KOPT-K1 (cell line): ENCODE measurements around the gene NAA20.

ENCODE experiments used
- H3K27ac ChIP-seq: fragments of 200-600 bp; sonication (generic); 2 replicates; pipeline ENCODE4 v1.5.1; 2016; ENCODE audit warnings: antibody characterized with exemption, mild to moderate bottlenecking, low read depth, low read length; ENCODE audit not compliant: poor library complexity, severe bottlenecking
- H3K36me3 ChIP-seq: fragments of 200-600 bp; sonication (generic); 2 replicates; pipeline ENCODE4 v1.5.1; 2017; ENCODE audit warnings: antibody characterized with exemption, mild to moderate bottlenecking, low read length, moderate library complexity; ENCODE audit not compliant: insufficient read depth
- H3K9me3 ChIP-seq: fragments of 200-600 bp; sonication (generic); 2 replicates; pipeline ENCODE4 v1.5.1; 2017; ENCODE audit warnings: antibody characterized with exemption, low read length, mild to moderate bottlenecking; ENCODE audit not compliant: insufficient read depth, poor library complexity, severe bottlenecking

The NAA20 gene

GRCh38 chr20:20065361-20065760 lies 48.2 kb downstream of the NAA20 start:
- Histone ChIP-seq H3K36me3 (no peaks in the 10 kb centered on the region), H3K9me3 (no peaks in the 10 kb centered on the region), H3K27ac (no peak overlapping the region)

GRCh38 chr20:20070871-20071726 lies 53.9 kb downstream of the NAA20 start:
- Histone ChIP-seq H3K9me3 (no peaks in the 10 kb centered on the region), H3K36me3 (no peaks in the 10 kb centered on the region), H3K27ac (no peak overlapping the region)

GRCh38 chr20:20073801-20074371 lies 56.7 kb downstream of the NAA20 start:
- no peaks in the 10 kb centered on the region for H3K36me3 ChIP-seq
- no peak overlapping the region for H3K27ac ChIP-seq

GRCh38 chr20:20075032-20075431 lies 57.9 kb downstream of the NAA20 start:
- no peaks in the 10 kb centered on the region for H3K36me3 ChIP-seq
- no peak overlapping the region for H3K27ac ChIP-seq

More at GRCh38 chr20:20073801-20074371, 56.7 kb downstream of the NAA20 start:
- H3K9me3 ChIP-seq, result no peaks in the 10 kb centered on the region

GRCh38 chr20:20076297-20077065 lies 59.3 kb downstream of the NAA20 start:
- Histone ChIP-seq H3K36me3 (no peaks in the 10 kb centered on the region), H3K27ac (no peak overlapping the region), H3K9me3 (no peaks in the 10 kb centered on the region)

More at GRCh38 chr20:20075032-20075431, 57.9 kb downstream of the NAA20 start:
- no peaks in the 10 kb centered on the region for H3K9me3 ChIP-seq

- Histone ChIP-seq H3K9me3 (no peaks in the 10 kb centered on the region), H3K27ac (no peak overlapping the region), H3K36me3 (no peaks in the 10 kb centered on the region)
Measured at GRCh38 chr20:20078041-20078440, 60.9 kb downstream of the NAA20 start.

GRCh38 chr20:20079102-20079784 lies 62.1 kb downstream of the NAA20 start:
- no peaks in the 10 kb centered on the region for H3K36me3 ChIP-seq
- no peaks in the 10 kb centered on the region for H3K9me3 ChIP-seq
- H3K27ac ChIP-seq, result no peak overlapping the region
